ENCODE results near the gene PLCXD1.
A peak's percentile ranks its signal among the peaks of the same experiment; 100 is the strongest.
"Not testable (repeated sequence)": the region's sequence is repeated elsewhere in the genome, so short reads cannot be mapped to it uniquely, and the experiment has no call there.

The PLCXD1 gene

DNA sequence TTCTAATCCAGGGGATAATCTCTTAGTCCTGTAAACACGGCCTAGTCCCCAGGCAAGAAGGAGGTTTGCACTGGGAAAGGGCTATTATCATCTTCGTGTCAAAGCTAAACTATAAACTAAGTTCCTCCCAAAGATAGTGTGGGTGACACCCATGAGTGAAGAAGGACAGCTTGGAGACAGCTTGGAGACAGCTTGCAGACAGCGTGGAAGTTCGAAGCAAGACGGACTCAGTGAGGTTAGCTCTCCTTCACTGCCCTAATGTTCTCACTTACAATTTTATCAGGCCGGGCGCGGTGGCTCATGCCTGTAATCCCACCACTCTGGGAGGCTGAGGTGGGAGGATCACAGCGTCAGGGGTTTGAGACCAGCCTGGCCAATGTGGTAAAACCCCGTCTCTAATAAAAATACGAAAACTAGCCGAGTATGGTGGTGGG lies 19.2 kb upstream of the PLCXD1 start:
- intact Hi-C loops (cut with DNase I) = no loop called here
- peak in 3 of 10 donors; percentile 40 to 55 (median 42) for DNase-seq

DNA sequence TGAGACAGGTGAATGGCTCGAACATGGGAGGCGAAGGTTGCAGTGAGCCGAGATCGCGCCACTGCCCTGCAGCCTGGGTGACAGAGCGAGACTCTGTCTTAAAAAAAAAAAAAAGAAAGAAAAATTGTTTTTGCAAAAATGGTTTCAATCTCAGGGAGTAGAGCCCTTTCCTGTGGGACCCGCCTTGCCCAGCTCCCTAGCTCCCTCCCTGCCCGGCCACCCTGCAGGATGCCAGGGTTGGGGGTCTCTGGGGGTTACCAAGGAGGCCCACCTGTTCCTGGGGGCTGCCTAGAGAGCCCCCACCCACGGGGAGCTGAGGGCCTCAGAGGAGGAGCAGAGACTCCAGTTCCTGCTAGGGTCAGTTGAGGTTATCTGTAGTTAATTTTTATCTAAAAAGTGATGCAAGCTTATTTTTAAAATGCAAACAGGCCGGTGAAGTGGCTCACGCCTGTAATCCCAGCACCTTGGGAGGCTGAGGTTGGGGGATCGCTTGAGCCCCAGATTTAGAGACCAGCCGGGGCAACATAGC lies 18.7 kb upstream of the PLCXD1 start:
- DNase-seq = peak in 3 of 10 donors; percentile 29 to 54 (median 29)
- intact Hi-C loops (cut with DNase I) = no loop called here

DNA sequence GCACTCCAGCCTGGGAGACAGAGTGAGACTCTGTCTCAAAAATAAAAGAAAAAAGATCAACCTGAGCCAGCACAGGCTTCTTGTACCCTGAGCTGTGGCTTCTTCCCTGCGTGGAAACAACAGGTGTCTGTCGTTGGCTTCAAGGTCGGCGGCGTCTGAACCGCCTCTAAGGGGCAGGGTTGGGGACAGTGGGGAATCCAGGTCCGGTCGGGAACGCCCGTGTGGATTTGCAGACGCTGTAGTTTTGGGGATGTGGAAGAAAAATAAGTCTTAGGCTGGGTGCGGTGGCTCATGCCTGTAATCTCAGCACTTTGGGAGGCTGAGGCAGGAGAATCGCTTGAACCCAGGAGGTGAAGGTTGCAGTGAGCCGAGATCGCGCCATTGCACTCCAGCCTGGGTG lies 17.2 kb upstream of the PLCXD1 start:
- intact Hi-C loops (cut with DNase I) = not testable (repeated sequence)
- peak in 3 of 10 donors; percentile 49 to 75 (median 63) for DNase-seq

DNA sequence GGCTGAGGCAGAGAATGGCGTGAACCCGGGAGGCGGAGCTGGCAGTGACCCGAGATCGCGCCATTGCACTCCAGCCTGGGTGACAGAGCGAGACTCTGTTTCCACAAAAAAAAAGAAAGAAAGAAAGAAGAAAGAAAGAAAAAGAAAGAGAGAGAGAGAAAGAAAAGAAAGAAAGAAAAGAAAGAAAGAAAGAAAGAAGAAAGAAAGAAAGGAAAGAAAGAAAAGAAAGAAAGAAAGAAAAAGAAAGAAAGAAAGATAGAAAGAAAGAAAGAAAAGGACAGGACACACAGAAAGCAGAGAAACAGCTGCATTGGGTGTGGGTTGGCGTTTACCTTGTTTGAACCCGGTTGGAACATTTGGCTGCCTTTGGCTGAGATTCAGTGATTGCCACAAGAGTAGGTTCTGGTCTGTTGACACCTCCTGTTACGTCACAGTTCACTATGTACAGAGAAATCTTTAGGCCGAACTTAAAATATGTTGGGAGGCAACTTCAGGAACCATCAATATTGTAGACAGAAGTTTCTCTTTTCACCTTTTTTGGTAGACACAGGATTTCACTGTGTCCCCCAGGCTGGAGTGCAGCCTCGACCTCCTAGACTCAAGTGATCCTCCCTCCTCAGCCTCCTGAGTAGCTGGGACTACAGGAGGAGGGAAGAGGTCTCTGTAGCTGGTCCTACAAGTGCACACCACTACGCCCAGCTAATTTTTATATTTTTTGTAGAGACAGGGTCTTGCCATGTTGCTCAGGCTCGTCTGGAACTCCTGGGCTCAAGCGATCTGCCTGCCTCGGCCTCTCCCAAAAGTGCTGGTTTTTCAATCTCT lies 16.3 kb upstream of the PLCXD1 start:
- intact Hi-C loops (cut with DNase I) = no loop called here
- peak in 4 of 10 donors; percentile 5 to 42 (median 25) for DNase-seq

DNA sequence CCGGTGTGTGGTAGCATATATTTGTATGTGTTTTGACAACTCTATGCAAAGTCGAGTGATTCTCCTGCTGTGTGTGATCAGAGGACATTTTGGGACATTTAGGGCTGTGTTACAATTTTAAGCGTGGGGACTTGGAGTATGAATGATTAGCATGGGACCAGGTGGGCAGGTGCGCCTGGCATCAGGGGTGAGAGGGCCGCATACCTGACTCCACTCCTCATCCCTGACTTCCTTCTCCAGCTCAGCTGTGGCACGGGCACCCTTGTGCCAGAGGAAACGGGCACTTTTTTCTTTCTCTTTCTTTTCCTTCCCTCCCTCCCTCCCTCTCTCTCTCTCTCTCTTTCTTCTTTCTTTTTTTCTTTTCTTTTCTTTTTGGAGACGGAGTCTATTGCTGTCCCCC lies 15.7 kb upstream of the PLCXD1 start:
- peak in 3 of 10 donors; percentile 3 to 34 (median 6) for DNase-seq
- intact Hi-C loops (cut with DNase I) = no loop called here

DNA sequence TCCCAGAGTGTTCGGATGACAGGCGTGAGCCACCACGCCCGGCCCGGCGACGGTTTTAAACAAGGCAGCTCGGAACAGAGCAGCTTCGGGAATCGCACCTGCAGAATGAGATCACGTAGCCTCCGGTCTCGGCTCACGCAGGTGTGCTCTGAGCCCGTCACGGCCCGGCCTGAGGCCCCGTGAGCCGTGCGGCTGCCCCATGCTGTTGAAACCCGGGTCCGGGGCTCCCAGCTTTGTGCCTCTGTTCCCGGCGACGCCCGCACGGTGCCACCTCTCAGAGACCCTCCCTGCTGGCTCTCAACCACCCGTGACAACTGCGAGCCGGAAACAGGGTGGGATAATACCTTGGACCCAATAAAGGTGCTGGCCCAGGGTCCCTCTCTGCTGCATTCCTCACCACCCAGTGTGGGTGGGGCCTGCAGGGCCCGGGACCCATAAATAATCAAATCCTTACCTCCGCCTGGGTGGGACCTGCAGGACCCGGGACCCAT lies 13.4 kb upstream of the PLCXD1 start:
- intact Hi-C loops (cut with DNase I) = no loop called here
- DNase-seq = peak in 4 of 10 donors; percentile 4 to 81 (median 58)

DNA sequence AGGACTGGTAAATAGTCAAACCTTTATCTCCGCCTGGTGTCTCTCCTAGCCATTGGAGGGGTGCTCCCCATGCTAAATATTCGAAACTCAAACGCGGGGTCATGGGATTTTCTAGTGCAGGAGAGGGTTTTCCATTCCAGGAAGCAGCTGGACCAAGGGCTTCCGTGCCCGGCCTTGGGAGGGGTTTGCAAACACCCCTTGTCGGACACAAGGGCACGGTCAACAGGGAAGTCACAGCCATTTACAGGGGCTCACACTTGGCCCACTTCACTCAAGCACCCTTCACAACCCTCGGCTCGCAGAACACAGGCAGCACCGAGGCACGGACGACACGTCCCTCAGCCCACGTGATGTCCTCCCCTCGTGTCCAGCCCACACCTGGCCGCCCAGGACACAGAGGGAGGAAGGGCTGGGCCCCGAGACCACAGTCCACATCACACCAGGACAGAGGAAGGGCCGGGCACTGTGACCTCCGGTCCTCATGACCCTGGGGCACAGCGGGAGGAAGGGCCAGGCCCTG lies 10.3 kb upstream of the PLCXD1 start:
- peak in 4 of 10 donors; percentile 10 to 83 (median 31) for DNase-seq
- intact Hi-C loops (cut with DNase I) = no loop called here

DNA sequence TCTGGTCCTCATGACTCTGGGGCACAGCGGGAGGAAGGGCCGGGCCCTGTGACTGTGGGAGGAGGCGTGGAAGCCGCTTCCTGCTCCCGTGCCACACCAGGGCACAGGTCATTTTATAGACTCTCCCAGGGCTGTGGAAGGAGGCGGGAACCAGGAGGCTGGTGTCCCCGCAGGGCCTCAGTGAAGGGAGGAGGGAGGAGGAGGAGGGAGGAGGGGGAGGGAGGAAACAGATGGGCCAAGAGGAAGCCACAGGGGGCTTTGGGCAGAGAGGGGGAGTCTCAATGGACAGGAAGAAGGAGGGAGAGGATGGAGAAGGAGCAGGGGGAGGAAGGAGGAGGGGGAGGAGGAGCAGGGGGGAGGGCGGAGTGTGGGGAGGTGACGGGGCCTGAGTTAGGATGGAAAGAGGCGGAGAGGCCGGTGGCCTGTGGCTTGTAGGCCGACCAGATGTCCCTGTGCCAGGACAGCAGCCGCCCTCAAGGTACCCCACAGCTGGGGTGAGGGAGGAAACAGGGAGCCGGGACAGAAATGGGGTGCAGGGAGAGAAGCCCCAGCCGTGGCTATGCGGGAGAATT lies 6.2 kb upstream of the PLCXD1 start:
- intact Hi-C loops (cut with DNase I) = no loop called here
- peak in 3 of 10 donors; percentile 17 to 54 (median 48) for DNase-seq

DNA sequence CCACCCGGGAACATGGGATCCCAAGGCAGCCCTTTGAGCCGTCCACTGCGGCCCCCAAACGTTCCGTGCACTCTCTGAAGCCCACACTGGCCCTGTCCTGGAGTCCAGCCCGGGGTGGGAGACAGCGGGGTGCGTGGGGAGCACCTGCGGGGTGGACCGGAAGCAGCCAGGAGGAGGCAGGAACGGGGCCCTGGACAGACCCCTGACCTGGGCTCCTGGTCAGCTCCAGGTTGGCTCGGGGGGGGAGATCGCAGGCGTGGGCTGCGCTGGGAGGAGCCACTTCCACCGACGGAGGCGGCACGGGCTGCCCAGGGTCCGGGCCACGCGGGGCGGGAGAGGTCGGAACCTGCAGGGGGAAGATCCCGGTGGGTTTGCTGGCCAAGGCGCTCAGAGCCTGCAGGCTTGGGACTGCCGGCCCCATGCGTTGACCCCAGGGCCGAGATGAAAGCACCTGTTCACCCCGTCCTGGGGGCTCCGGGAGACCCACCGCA lies 5.7 kb upstream of the PLCXD1 start:
- intact Hi-C loops (cut with DNase I) = no loop called here
- DNase-seq = peak in 3 of 10 donors; percentile 51 to 75 (median 72)

DNA sequence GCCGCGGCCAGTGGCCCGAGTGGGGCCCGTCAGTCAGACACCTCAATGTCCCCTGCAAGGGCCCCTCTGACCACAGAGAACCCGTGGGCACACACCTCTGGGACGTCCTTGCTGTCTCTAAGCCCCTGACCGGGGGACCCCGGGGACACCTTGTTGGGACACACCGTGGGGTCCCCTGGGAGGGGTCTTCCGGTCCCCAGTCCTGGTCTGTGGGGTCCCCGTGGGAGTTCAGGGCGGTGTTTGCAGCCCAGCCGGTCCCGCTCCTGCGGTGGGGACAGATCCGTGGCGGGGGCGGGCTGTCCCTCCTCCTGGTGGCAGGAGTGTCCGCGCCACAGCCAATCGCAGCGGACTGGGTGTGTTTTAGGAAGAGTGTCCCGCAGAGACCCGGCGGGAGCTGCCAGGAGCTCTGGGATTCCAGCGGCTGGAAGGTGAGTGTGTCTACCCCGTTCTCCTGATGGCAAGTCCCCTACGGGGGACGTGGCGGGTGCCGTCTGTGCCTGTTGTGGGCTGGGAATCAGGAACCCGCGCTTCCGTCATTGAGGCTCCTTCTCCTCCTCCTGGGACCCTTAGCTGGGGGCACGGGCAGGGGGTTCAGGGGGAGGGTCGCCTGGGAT lies 5.1 kb upstream of the PLCXD1 start:
- intact Hi-C loops (cut with DNase I) = no loop called here
- peak in 8 of 10 donors; percentile 39 to 94 (median 62) for DNase-seq

DNA sequence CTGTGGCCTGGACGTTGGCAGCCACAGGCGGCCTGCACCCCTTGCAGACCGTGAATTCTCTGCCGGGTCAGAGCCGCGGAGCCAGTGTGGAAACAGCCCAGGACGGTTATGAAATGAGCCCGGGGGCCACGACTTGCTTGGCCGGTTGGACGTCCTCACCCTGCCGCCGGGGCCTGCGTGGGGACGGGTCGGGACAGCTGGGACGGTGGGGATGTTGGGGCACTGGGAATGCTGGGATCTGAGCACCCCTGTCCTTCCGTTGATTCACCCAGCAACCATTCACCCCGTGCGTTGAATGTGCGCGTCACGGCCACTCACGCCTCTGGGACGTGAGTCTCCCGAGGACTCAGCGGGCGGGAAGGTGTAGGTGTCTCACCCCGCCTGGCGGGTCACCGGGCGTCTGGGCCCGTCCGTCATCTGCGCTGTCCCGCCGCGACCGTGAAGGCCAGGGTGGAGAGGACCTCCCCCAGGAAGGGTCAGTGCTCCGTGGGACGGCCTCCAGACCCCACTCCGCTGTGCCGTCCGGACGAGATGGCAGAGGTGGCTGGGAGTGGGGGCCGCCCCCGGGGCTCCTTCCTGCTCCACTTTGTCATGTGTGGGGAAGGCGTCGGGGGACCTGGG lies 4.5 kb upstream of the PLCXD1 start:
- intact Hi-C loops (cut with DNase I) = no loop called here
- peak in 4 of 10 donors; percentile 6 to 80 (median 62) for DNase-seq

DNA sequence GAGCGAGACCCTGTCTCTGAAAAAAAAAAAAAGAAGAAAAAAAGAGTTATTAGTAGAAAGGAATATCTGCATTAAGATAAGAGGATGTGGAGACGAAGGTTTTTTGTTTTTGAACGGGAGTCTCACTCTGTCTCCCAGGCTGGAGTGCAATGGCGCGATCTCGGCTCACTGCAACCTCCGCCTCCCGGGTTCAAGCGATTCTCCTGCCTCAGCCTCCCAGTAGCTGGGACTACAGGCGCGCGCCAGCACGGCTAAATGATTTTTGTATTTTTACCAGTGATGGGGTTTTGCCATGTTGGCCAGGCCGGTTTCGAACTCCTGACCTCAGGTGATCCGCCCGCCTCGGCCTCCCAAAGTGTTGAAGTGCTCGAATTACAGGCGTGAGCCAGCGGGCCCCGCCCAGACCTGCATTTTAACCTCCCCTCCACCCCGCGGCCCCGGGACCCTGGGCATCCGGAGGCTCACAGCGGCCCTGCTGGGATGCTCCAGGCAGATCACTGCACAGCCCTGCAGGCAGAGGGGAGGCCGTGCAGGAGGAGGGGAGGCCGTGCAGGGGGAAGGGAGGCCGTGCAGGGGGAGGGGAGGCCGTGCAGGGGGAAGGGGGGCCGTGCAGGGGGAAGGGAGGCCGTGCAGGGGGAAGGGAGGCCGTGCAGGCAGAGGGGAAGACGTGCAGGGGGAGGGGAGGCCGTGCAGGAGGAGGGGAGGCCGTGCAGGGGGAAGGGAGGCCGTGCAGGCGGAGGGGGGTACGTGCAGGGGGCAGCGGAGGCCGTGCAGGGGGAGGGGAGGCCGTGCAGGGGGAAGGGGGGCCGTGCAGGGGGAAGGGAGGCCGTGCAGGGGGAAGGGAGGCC lies 1.2 kb upstream of the PLCXD1 start:
- intact Hi-C loops (cut with DNase I) = not testable (repeated sequence)
- DNase-seq = peak in 4 of 10 donors; percentile 25 to 75 (median 64)

DNA sequence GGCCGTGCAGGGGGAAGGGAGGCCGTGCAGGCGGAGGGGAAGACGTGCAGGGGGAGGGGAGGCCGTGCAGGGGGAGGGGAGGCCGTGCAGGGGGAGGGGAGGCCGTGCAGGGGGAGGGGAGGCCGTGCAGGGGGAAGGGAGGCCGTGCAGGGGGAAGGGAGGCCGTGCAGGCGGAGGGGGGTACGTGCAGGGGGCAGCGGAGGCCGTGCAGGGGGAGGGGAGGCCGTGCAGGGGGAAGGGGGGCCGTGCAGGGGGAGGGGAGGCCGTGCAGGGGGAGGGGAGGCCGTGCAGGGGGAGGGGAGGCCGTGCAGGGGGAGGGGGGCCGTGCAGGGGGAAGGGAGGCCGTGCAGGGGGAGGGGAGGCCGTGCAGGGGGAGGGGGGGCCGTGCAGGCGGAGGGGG lies 459 bp upstream of the PLCXD1 start:
- intact Hi-C loops (cut with DNase I); DNase-seq: not testable (repeated sequence)

DNA sequence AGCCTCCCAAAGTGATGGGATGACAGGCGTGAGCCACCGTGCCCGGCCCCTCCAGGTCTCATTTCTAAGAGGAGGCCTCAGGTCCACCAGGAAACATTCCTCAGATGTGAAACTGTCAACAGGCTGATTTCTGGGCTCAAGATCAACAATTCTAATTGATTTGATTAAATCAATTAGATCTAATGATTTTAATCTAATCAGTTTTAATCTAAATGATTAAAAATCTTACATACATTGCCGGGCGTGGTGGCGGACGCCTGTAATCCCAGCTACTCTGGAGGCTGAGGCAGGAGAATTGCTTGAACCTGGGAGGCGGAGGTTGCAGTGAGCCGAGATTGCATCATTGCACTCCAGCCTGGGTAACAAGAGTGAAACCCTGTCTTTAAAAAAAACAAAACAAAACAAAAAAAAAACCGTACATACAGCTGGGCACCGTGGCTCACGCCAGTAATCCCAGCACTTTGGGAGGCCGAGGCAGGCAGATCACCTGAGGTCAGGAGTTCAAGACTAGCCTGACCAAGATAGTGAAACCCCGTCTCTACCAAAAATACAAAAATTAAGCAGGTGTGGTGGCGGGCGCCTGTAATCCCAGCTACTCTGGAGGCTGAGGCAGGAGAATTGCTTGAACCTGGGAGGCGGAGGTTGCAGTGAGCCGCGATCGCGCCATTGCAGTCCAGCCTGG lies 960 bp downstream of the PLCXD1 start:
- intact Hi-C loops (cut with DNase I) = not testable (repeated sequence)
- DNase-seq = peak in 4 of 10 donors; percentile 1 to 55 (median 26)

DNA sequence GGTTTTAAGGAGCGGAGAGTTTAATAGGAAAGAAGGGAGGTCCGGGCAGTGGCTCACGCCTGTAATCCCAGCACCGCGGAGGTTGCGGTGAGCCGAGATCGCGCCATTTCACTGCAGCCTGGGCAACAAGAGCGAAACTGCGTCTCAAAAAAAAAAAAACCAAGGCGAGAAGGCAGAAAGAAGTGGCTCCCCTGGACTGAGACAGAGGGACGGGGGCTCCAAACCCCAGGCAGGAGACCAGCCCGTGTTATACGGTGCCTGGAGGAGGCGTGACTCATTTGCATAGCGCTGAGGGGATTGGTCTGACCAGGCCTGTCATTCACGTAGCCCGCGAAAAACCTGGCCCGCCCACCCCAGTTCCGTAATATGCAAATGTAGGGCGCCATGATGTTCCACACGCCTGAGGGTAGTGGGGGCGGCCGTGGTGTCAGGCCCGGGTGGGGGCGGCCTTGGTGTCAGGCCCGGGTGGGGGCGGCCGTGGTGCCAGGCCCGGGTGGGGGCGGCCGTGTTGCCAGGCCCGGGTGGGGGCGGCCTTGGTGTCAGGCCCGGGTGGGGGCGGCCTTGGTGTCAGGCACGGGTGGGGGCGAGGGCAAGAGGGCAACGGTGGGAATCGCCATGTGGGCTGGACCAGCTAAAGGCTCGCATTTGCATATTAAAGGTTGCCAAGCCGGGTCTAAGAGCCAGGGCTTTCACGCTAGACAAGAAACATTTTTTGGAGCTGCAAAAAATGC lies 2.1 kb downstream of the PLCXD1 start:
- intact Hi-C loops (cut with DNase I) = no loop called here
- peak; percentile 62 to 97 (median 88) for DNase-seq

DNA sequence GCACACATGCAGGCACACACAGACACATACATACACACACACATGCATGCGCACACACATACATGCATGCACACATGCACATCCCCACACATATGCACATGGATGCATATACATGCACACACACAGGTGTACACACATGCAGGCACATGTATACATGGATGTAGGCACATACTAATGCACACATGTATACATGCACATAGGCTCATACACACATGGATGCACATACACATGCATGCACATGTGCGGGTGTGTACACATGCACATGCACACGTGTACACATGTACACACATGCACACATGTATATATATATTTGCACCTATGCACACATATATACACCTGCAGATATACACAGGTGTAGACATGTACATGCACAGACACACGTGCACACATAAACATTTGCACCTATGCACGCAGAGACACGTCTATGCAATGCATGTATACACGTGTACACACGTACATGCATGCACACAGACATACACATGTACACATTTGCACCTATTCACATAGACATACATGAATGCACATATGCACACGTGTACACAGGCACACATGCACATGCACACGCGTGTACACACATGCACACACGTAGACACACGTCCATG lies 4.0 kb downstream of the PLCXD1 start:
- peak in 2 of 10 donors; percentile 6 to 20 for DNase-seq
- intact Hi-C loops (cut with DNase I) = no loop called here

DNA sequence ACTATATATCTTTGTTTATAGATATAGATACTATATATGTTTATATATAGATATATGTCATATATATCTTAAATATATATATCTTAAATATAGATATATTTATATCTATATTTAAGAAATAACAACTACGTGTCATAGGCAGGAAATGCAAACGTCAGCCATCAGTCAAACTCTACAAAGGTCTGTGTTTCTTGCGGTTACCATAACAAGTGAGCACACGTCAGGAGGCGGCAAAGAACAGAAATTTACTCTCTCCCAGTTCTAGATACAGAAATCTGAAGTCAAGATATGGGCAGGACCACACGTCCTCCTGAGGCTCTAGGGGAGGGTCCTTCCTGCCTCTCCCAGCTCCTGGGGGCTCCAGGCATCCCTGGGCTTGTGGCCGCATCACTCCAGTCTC lies 6.5 kb downstream of the PLCXD1 start:
- peak in 1 of 10 donors; percentile 3 for DNase-seq
- intact Hi-C loops (cut with DNase I) = no loop called here

Data from posterior cingulate gyrus (tissue), 11 donors.